ENCODE measurements around the gene CTIF. TPM values are rescaled to one million over a fixed set of nuclear protein-coding genes. Genes with fewer than 3 reads are reported as not detected.

CTIF gene
- total RNA-seq, 2 experiments from 2014 or later, result 0.06 to 0.38 TPM

DNA sequence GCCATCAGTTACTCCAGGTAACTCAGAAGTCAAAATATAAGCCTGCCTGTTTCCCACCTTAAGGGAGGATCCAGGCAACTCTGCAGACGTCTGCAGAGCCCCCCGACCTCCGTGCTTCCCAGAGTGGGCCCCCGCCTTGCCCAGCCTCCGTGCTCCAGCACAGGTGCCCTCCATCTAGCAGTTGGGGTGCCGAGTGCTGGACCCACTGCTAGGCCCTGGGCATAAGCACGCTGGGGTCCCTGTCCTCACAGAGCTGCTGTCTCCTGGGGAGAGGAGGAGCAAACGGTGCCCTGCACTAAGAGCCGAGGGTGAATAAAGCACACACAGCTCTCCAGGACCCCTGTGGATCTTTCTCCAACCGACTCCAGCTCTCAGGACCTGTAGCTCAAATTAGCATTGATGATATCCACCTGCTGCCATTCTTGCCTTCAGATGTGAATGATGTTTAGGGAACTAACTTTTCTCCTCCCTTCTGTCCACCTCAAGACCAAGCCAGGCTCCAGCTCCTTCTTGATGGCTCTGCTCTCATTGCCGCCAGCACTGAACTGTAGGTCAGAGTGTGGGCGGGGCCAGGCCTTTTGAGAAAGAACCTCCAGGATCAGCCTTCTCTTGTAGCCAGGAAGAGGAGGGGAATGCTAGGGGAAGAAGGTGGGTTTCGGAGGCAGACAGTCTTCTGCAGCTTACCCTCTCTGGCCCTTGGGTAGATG lies 290.8 kb downstream of the CTIF start:
- H3K36me3 ChIP-seq (ENCODE audit: insufficient read depth, low read length), result no peaks in the 10 kb centered on the region
- no peak for TF ChIP-seq EZH2phosphoT487 (IDR thresholded peaks at IDR 0.05; ENCODE audit: borderline replicate concordance, low read depth, low read length)
- TF ChIP-seq, protein P1, sequence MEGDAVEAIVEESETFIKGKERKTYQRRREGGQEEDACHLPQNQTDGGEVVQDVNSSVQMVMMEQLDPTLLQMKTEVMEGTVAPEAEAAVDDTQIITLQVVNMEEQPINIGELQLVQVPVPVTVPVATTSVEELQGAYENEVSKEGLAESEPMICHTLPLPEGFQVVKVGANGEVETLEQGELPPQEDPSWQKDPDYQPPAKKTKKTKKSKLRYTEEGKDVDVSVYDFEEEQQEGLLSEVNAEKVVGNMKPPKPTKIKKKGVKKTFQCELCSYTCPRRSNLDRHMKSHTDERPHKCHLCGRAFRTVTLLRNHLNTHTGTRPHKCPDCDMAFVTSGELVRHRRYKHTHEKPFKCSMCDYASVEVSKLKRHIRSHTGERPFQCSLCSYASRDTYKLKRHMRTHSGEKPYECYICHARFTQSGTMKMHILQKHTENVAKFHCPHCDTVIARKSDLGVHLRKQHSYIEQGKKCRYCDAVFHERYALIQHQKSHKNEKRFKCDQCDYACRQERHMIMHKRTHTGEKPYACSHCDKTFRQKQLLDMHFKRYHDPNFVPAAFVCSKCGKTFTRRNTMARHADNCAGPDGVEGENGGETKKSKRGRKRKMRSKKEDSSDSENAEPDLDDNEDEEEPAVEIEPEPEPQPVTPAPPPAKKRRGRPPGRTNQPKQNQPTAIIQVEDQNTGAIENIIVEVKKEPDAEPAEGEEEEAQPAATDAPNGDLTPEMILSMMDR (conservative IDR thresholded peaks at IDR 0.05; ENCODE audit: low read length), result no peak
- POLR2A ChIA-PET, result no interaction called here
- no TSS peak for BruUV-seq (replicated peaks)
- no peak overlapping the region for H3K4me3 ChIP-seq (ENCODE audit: low read depth, low read length, poor library complexity, severe bottlenecking)
- H2AFZ ChIP-seq (ENCODE audit: low read length), result no peak overlapping the region
- no peak overlapping the region for H3K4me2 ChIP-seq (ENCODE audit: low read length)
- H4K20me1 ChIP-seq (ENCODE audit: insufficient read depth, low read length), result no peaks in the 10 kb centered on the region
- peaks cover 49% of the 10 kb centered on the region for H3K4me1 ChIP-seq (ENCODE audit: insufficient read depth, low read length, poor library complexity, severe bottlenecking)
- CTCF ChIA-PET (ENCODE audit: unreplicated experiment), result no interaction called here
- H3K9me3 ChIP-seq (ENCODE audit: low read length), result no peaks in the 10 kb centered on the region
- H3K9me2 ChIP-seq (ENCODE audit: insufficient read depth, low read length), result no peaks in the 10 kb centered on the region
- H3K79me2 ChIP-seq (ENCODE audit: insufficient read depth, low read depth, low read length), result no peaks in the 10 kb centered on the region
- no peak for DNase-seq (ENCODE audit: low spot score)
- intact Hi-C loops (cut with micrococcal nuclease; ENCODE audit: unreplicated experiment), result loop anchor here (5.0 kb wide), 1 partner anchor 42 kb away; no protein-coding TSS in a partner anchor
- no peak overlapping the region for H3K27ac ChIP-seq (ENCODE audit: low read depth, low read length, poor library complexity, severe bottlenecking)

DNA sequence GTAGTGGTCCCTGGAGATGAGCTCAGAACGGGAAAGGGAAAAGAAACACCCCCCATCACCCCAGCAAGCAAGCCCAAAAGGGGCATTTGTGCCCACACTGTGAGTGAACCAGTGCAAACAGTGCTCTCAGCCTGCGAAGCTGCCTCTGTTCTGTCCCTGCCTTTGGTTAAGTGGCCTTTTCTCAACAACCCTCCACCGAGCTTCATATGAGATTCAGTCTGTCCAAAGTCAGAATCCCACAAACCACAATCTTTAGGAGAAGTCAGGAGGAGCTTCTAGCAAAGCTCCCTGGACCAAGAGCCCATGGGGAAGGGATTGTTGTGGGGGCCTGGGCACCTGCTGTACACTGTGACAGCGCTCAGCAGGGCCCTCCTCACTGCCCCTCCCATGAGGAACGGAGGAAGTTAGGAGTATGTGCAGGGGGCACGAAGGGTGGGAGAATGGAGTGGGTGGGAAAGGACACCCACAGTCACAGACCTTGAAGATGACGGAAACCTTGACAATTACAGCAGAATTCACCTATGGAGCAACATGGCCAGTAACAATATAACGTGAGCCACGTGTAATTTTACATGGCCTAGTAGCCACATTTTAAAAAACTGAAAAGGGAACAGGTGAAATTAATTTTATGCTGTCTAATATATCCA lies 292.4 kb downstream of the CTIF start:
- H3K9me3 ChIP-seq (ENCODE audit: low read length), result no peaks in the 10 kb centered on the region
- POLR2A ChIA-PET, result interaction anchor here (0.8 to 1.2 kb wide), 3 partner anchors 10 to 38 kb away, joined by 3 to 6 read pairs (median 3); no protein-coding TSS in a partner anchor
- no TSS peak for BruUV-seq (replicated peaks)
- no peak overlapping the region for H2AFZ ChIP-seq (ENCODE audit: low read length)
- intact Hi-C loops (cut with micrococcal nuclease; ENCODE audit: unreplicated experiment), result loop anchor here (5.0 kb wide), 1 partner anchor 44 kb away; no protein-coding TSS in a partner anchor
- no peaks in the 10 kb centered on the region for H4K20me1 ChIP-seq (ENCODE audit: insufficient read depth, low read length)
- no peak overlapping the region for H3K4me3 ChIP-seq (ENCODE audit: low read depth, low read length, poor library complexity, severe bottlenecking)
- CTCF ChIA-PET (ENCODE audit: unreplicated experiment), result no interaction called here
- no peaks in the 10 kb centered on the region for H3K79me2 ChIP-seq (ENCODE audit: insufficient read depth, low read depth, low read length)
- H3K36me3 ChIP-seq (ENCODE audit: insufficient read depth, low read length), result no peaks in the 10 kb centered on the region
- H3K27ac ChIP-seq (ENCODE audit: low read depth, low read length, poor library complexity, severe bottlenecking), result no peak overlapping the region
- no peaks in the 10 kb centered on the region for H3K9me2 ChIP-seq (ENCODE audit: insufficient read depth, low read length)
- no peak for DNase-seq (ENCODE audit: low spot score)
- no peak overlapping the region for H3K4me2 ChIP-seq (ENCODE audit: low read length)
- TF ChIP-seq, protein P1 (conservative IDR thresholded peaks at IDR 0.05; ENCODE audit: low read length), result no peak
- H3K4me1 ChIP-seq (ENCODE audit: insufficient read depth, low read length, poor library complexity, severe bottlenecking), result peaks cover 61% of the 10 kb centered on the region

DNA sequence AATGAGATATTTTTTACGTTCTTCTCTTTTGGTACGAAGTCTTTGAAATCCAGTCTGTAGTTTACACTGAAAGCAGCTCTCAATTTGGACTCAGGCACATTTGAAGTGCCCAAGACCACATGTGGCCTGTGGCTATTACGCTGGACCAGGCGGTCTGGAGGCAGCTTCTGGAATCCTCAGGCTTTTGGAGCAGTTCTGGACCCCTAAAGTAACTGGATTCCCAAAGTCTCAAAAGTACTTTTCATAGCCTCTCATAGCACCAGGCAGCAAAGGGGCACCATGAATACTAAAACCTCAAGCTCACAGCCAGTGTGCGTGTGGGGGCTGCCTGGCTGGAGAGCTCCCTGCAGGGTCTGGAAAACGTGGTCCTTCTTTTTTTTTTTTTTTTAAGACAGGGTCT lies 293.0 kb downstream of the CTIF start:
- no peak overlapping the region for H2AFZ ChIP-seq (ENCODE audit: low read length)
- ChIA-PET CTCF (ENCODE audit: unreplicated experiment) (no interaction called here), POLR2A (interaction anchor here (0.8 to 1.1 kb wide), 2 partner anchors 10 to 37 kb away, joined by 3 to 6 read pairs; no protein-coding TSS in a partner anchor)
- peaks cover 61% of the 10 kb centered on the region for H3K4me1 ChIP-seq (ENCODE audit: insufficient read depth, low read length, poor library complexity, severe bottlenecking)
- DNase-seq (ENCODE audit: low spot score), result no peak
- no peaks in the 10 kb centered on the region for H4K20me1 ChIP-seq (ENCODE audit: insufficient read depth, low read length)
- no peaks in the 10 kb centered on the region for H3K36me3 ChIP-seq (ENCODE audit: insufficient read depth, low read length)
- H3K9me2 ChIP-seq (ENCODE audit: insufficient read depth, low read length), result no peaks in the 10 kb centered on the region
- no peak for TF ChIP-seq EZH2phosphoT487 (IDR thresholded peaks at IDR 0.05; ENCODE audit: borderline replicate concordance, low read depth, low read length)
- TF ChIP-seq, protein P1 (conservative IDR thresholded peaks at IDR 0.05; ENCODE audit: low read length), result no peak
- H3K27ac ChIP-seq (ENCODE audit: low read depth, low read length, poor library complexity, severe bottlenecking), result no peak overlapping the region
- intact Hi-C loops (cut with micrococcal nuclease; ENCODE audit: unreplicated experiment), result loop anchor here (5.0 kb wide), 1 partner anchor 45 kb away; no protein-coding TSS in a partner anchor
- no peaks in the 10 kb centered on the region for H3K9me3 ChIP-seq (ENCODE audit: low read length)
- H3K4me2 ChIP-seq (ENCODE audit: low read length), result no peak overlapping the region
- H3K4me3 ChIP-seq (ENCODE audit: low read depth, low read length, poor library complexity, severe bottlenecking), result no peak overlapping the region
- H3K79me2 ChIP-seq (ENCODE audit: insufficient read depth, low read depth, low read length), result no peaks in the 10 kb centered on the region
- no TSS peak for BruUV-seq (replicated peaks)

Data from OCI-LY7 (cell line).